H1 (cell line): ENCODE results near the gene MRPL39. TPM values are rescaled to one million over a fixed set of nuclear protein-coding genes. Genes with fewer than 3 reads are reported as not detected.

ENCODE experiments used
- ASH2L ChIP-seq: fragments of 200-600, 300-600 bp; sonication (generic); IDR thresholded peaks from one replicate; pipeline ENCODE4 v1.7.1; 2017; ENCODE audit warnings: low read length
- BACH1 ChIP-seq: IDR thresholded peaks from 2 replicates; pipeline ENCODE4 v1.6.1; 2012; ENCODE audit warnings: low read length, improper control_type of control experiment
- CBX5 ChIP-seq: fragments of 300-800, 300-1000 bp; sonication (generic); IDR thresholded peaks from 2 replicates; pipeline ENCODE4 v1.7.1; 2016; ENCODE audit warnings: antibody characterized with exemption, low read length, low read depth
- CHD2 ChIP-seq: IDR thresholded peaks from 2 replicates; pipeline ENCODE4 v1.6.1; 2012; ENCODE audit warnings: low read length, improper control_type of control experiment
- CTBP2 ChIP-seq: IDR thresholded peaks from 2 replicates; pipeline ENCODE4 v1.7.0; 2011; ENCODE audit warnings: borderline replicate concordance, mild to moderate bottlenecking, moderate library complexity, mixed read lengths, low read length; ENCODE audit not compliant: insufficient read depth, insufficient read length
- EGR1 ChIP-seq: IDR thresholded peaks from 2 replicates; pipeline ENCODE4 v1.6.1; 2011; ENCODE audit warnings: low read depth, low read length, borderline replicate concordance
- EZH2 ChIP-seq: fragments of 200-600 bp; sonication (generic); IDR thresholded peaks from 2 replicates; pipeline ENCODE4 v1.7.1; 2012; ENCODE audit warnings: low read depth, mild to moderate bottlenecking, moderate library complexity, low read length, inconsistent platforms; ENCODE audit not compliant: severe bottlenecking
- FOSL1 ChIP-seq: IDR thresholded peaks from 2 replicates; pipeline ENCODE4 v1.6.1; 2011; ENCODE audit warnings: mild to moderate bottlenecking, low read depth, low read length, moderate library complexity; ENCODE audit not compliant: insufficient read depth
- GABPA ChIP-seq: IDR thresholded peaks from 2 replicates; pipeline ENCODE4 v1.6.1; 2011; ENCODE audit warnings: mild to moderate bottlenecking, low read length, moderate library complexity, borderline replicate concordance; ENCODE audit not compliant: insufficient read depth
- JUN ChIP-seq: IDR thresholded peaks from 2 replicates; pipeline ENCODE4 v1.6.1; 2011; ENCODE audit warnings: low read depth, mild to moderate bottlenecking, improper control_type of control experiment, low read length
- JUND ChIP-seq: IDR thresholded peaks from 2 replicates; pipeline ENCODE4 v1.6.1; 2011; ENCODE audit warnings: mild to moderate bottlenecking, improper control_type of control experiment, low read length
- NRF1 ChIP-seq: IDR thresholded peaks from 2 replicates; pipeline ENCODE4 v1.6.1; 2011; ENCODE audit warnings: mild to moderate bottlenecking, low read depth, low read length, improper control_type of control experiment
- RFX5 ChIP-seq: IDR thresholded peaks from 2 replicates; pipeline ENCODE4 v1.6.1; 2011; ENCODE audit warnings: low read depth, low read length, improper control_type of control experiment, borderline replicate concordance
- SIRT6 ChIP-seq: IDR thresholded peaks from one replicate; pipeline ENCODE4 v1.7.1; 2012; ENCODE audit warnings: low read length, inconsistent platforms
- SUZ12 ChIP-seq: fragments of 200-600 bp; sonication (generic); IDR thresholded peaks from 2 replicates; pipeline ENCODE4 v1.6.1; 2012; ENCODE audit warnings: mild to moderate bottlenecking, inconsistent platforms, low read length, moderate library complexity, mixed read lengths
- TAF7 ChIP-seq: optimal IDR thresholded peaks from 2 replicates; pipeline ENCODE3; 2011; ENCODE audit warnings: low read depth, mild to moderate bottlenecking, inconsistent platforms, low read length, moderate library complexity, borderline replicate concordance
- TCF12 ChIP-seq: IDR thresholded peaks from 2 replicates; pipeline ENCODE4 v1.6.1; 2011; ENCODE audit warnings: low read depth, mild to moderate bottlenecking, low read length
- TEAD4 ChIP-seq: IDR thresholded peaks from 2 replicates; pipeline ENCODE4 v1.6.1; 2012; ENCODE audit warnings: low read depth, low read length, inconsistent platforms, mixed read lengths
- polyA plus RNA-seq, 7 experiments: library from polyadenylated mRNA; depleted of rRNA in 3 of 7; stranded (reverse) in 5 of 7; unstranded in 2 of 7; fragments of >200 nt in 5 of 7; fragments of 200-250 nt in 2 of 7; gene quantifications; 1 replicate in 5 of 7; 2 replicates in 1 of 7; 4 replicates in 1 of 7; pipeline versions ENCODE4 v1.2.1 to v1.2.3, GENCODE V29; 2011 to 2013; ENCODE audit warnings: missing spikeins in 2 of 7, mixed read lengths in 2 of 7
- total RNA-seq: library from RNA; stranded (reverse); fragmentation: NEBNext Ultra II Directional; extraction: Animal tissue kit (Norgen Biotek cat#: 25700); gene quantifications from 2 replicates; pipeline ENCODE4 v1.2.1, GENCODE V29; 2021
- TF ChIP-seq, protein P1 (sequence below): IDR thresholded peaks from 2 replicates; pipeline ENCODE4 v1.6.1; 2012; ENCODE audit warnings: inconsistent platforms
- TF ChIP-seq, protein P2 (sequence below): IDR thresholded peaks from 2 replicates; pipeline ENCODE4 v1.6.1; 2012; ENCODE audit warnings: inconsistent platforms
- TF ChIP-seq, protein P3 (sequence below): IDR thresholded peaks from 2 replicates; pipeline ENCODE4 v1.6.1; 2011; ENCODE audit warnings: low read length, improper control_type of control experiment

Gene MRPL39
- total and polyA plus RNA-seq, 2 of the 8 experiments (the other 6 are each of a cell fraction or from before 2014, with no cell fraction given): 20.3 to 43.2 TPM

DNA sequence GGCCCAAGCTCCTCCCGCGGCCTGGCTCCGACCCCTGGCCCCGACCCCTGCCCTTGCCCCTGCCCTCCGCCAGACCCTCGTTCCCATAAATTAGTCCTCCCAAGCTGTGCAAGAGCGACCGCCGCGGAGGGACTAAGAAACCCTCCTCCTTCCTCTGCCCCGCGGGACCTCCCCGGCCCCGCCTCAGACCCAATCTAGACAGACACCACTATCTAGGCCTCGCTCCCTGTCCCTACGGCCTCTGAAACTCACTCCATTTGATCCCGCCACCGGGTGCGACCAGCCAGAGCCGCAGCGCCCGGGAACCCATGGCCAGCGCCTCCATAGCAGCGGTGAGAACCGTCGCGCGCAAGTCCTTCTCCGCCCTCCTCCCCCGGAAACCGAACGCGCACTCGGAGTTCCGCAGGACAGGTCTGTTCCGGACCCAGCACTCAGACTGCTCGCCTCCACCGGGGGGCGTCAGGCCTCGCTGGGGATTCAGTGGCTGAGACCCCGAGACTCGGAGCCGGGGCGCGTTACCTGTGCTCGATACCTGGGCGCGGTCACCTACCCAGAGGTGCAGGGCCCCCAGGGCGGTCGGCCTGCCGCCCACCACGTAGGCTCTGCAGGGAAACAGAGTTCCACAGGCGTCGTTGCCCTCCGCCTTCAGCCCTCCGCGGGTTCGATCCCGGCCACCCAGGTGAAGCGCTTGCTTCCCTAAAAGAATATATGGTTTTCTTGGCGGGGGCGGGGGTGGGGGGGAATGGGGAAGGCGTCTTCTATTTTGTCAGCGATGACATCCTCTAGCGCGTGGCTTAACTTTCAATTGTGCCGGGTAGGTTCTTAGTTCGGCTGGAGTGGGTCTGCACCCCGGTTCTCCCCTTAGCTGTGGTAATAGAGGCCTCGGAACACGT, at the start of gene MRPL39 (continued):
- TF ChIP-seq JUND (peak; percentile 44; the same call in 1 of the 2 replicates), CTBP2 (peak; percentile 75), TEAD4 (0 out of 2 replicates have a peak, but pooled peaks have one; percentile 7), JUN (no peak), CHD2 (peak; percentile 61; the same call in 1 of the 2 replicates), ASH2L (peak; percentile 89), FOSL1 (no peak), EZH2 (no peak), NRF1 (no peak), SIRT6 (no peak), SUZ12 (no peak), EGR1 (0 out of 2 replicates have a peak, but pooled peaks have one; percentile 62), BACH1 (no peak), RFX5 (no peak), TAF7 (peak; percentile 98), TCF12 (0 out of 2 replicates have a peak, but pooled peaks have one; percentile 49), GABPA (peak; percentile 89), CBX5 (no peak)
- TF ChIP-seq, protein P1, sequence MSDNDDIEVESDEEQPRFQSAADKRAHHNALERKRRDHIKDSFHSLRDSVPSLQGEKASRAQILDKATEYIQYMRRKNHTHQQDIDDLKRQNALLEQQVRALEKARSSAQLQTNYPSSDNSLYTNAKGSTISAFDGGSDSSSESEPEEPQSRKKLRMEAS: peak; percentile 76; the same call in 1 of the 2 replicates
- TF ChIP-seq, protein P2, sequence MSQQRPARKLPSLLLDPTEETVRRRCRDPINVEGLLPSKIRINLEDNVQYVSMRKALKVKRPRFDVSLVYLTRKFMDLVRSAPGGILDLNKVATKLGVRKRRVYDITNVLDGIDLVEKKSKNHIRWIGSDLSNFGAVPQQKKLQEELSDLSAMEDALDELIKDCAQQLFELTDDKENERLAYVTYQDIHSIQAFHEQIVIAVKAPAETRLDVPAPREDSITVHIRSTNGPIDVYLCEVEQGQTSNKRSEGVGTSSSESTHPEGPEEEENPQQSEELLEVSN: peak; percentile 69
- TF ChIP-seq, protein P3, sequence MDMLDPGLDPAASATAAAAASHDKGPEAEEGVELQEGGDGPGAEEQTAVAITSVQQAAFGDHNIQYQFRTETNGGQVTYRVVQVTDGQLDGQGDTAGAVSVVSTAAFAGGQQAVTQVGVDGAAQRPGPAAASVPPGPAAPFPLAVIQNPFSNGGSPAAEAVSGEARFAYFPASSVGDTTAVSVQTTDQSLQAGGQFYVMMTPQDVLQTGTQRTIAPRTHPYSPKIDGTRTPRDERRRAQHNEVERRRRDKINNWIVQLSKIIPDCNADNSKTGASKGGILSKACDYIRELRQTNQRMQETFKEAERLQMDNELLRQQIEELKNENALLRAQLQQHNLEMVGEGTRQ: no peak
